Measurements from ENCODE around the gene SHMT1.

GRCh38 chr17:18380471-18381157, 17.3 kb upstream of the SHMT1 start:
- no peak for TF ChIP-seq POLR2A (IDR thresholded peaks at IDR 0.05; ENCODE audit: low read depth, low read length)
- TF ChIP-seq POLR2AphosphoS5 (IDR thresholded peaks at IDR 0.05; ENCODE audit: low read depth, low read length) = no peak
- TF ChIP-seq TAF1 (IDR thresholded peaks at IDR 0.05; ENCODE audit: borderline replicate concordance, low read depth, low read length) = no peak

All from GM12892 (cell line).